IMR-90 (cell line): ENCODE results near the gene RAB40A. TPM values are rescaled to one million over a fixed set of nuclear protein-coding genes. Genes with fewer than 3 reads are reported as not detected.

ENCODE experiments used
- ATAC-seq: fragments of 200-7000 bp; cut with Tn5 transposase; 2 replicates; pipeline ENCODE4 v1.9.1; 2020; ENCODE audit warnings: low read depth, mild to moderate bottlenecking, moderate library complexity
- BruUV-seq: library from RNA; stranded (reverse); fragments of 400-500 nt; replicated peaks from 2 replicates; lab custom pipeline; 2021; lab: Mats Ljungman, UMichigan
- CTCF ChIA-PET: fragments of 300-600 bp; formaldehyde crosslinking; extraction: SDS; loops from one replicate; lab custom pipeline; 2021; ENCODE audit warnings: antibody characterized with exemption; lab: Yijun Ruan, JAX
- POLR2A ChIA-PET: fragments of 300-600 bp; sonication (Branson Sonifier 250); formaldehyde crosslinking; loops from one replicate; lab custom pipeline; 2022; ENCODE audit warnings: antibody characterized with exemption; ENCODE audit not compliant: unreplicated experiment; lab: Charles Lee
- DNase-seq: peaks from one replicate; pipeline ENCODE4 v3.0.0; 2013
- H2AFZ ChIP-seq: replicated peaks from 2 replicates; pipeline ENCODE3; 2013; ENCODE audit warnings: low read length, mild to moderate bottlenecking; ENCODE audit not compliant: poor library complexity
- H2AK5ac ChIP-seq: 2 replicates; pipeline ENCODE4 v1.6.1; 2013; ENCODE audit warnings: low read depth, low read length, inconsistent platforms
- H2AK9ac ChIP-seq: replicated peaks from 2 replicates; pipeline ENCODE3; 2013; ENCODE audit warnings: mild to moderate bottlenecking, low read depth, low read length, moderate library complexity; ENCODE audit not compliant: poor library complexity
- H2BK120ac ChIP-seq: 2 replicates; pipeline ENCODE4 v1.6.1; 2013; ENCODE audit warnings: low read depth, low read length, inconsistent platforms
- H2BK15ac ChIP-seq: 3 replicates; pipeline ENCODE4 v1.6.1; 2013; ENCODE audit warnings: low read depth, low read length, inconsistent platforms
- H2BK20ac ChIP-seq: 2 replicates; pipeline ENCODE4 v1.6.1; 2013; ENCODE audit warnings: low read depth, mild to moderate bottlenecking, inconsistent platforms, low read length, moderate library complexity
- H2BK5ac ChIP-seq: 2 replicates; pipeline ENCODE4 v1.6.1; 2013; ENCODE audit warnings: mild to moderate bottlenecking, low read depth, low read length, inconsistent platforms; ENCODE audit not compliant: poor library complexity, severe bottlenecking
- H3K14ac ChIP-seq: replicated peaks from 2 replicates; pipeline ENCODE4 v1.6.1; 2013; ENCODE audit warnings: low read depth, low read length, inconsistent platforms
- H3K18ac ChIP-seq: 2 replicates; pipeline ENCODE4 v1.6.1; 2013; ENCODE audit warnings: low read depth, low read length, control low read depth
- H3K23ac ChIP-seq: 2 replicates; pipeline ENCODE4 v1.6.1; 2013; ENCODE audit warnings: low read depth, low read length, inconsistent platforms
- H3K27ac ChIP-seq: 2 replicates; pipeline ENCODE4 v1.5.1; 2013; ENCODE audit warnings: mild to moderate bottlenecking, control low read depth, low read length; ENCODE audit not compliant: insufficient read depth
- H3K27me3 ChIP-seq: 2 replicates; pipeline ENCODE4 v1.6.1; 2013; ENCODE audit warnings: low read length; ENCODE audit not compliant: control insufficient read depth, insufficient read depth
- H3K36me3 ChIP-seq: 2 replicates; pipeline ENCODE4 v1.6.1; 2013; ENCODE audit warnings: low read length, mixed read lengths; ENCODE audit not compliant: control insufficient read depth, insufficient read depth
- H3K4ac ChIP-seq: 2 replicates; pipeline ENCODE4 v1.6.1; 2013; ENCODE audit warnings: low read depth, low read length, inconsistent platforms
- H3K4me1 ChIP-seq: 2 replicates; pipeline ENCODE4 v1.6.1; 2013; ENCODE audit warnings: low read length, mixed read lengths; ENCODE audit not compliant: control insufficient read depth, insufficient read depth
- H3K4me2 ChIP-seq: 2 replicates; pipeline ENCODE4 v1.6.1; 2013; ENCODE audit warnings: low read depth, mild to moderate bottlenecking, control low read depth, low read length, moderate library complexity
- H3K4me3 ChIP-seq: 2 replicates; pipeline ENCODE4 v1.5.1; 2013; ENCODE audit warnings: low read depth, mild to moderate bottlenecking, control low read depth, low read length, moderate library complexity; ENCODE audit not compliant: insufficient read depth
- H3K56ac ChIP-seq: 2 replicates; pipeline ENCODE4 v1.6.1; 2013; ENCODE audit warnings: low read length, inconsistent platforms; ENCODE audit not compliant: insufficient read depth; ENCODE audit errors: extremely low read depth
- H3K79me1 ChIP-seq, 2 experiments: 2 replicates each; pipeline ENCODE4 v1.6.1; 2013; ENCODE audit warnings: low read length in 2 of 2, inconsistent platforms in 1 of 2, low read depth in 1 of 2
- H3K9ac ChIP-seq: 2 replicates; pipeline ENCODE4 v1.6.1; 2013; ENCODE audit warnings: low read depth, low read length, control low read depth
- H3K9me1 ChIP-seq: 2 replicates; pipeline ENCODE4 v1.6.1; 2013; ENCODE audit warnings: low read length, inconsistent platforms; ENCODE audit not compliant: insufficient read depth
- H3K9me3 ChIP-seq: 2 replicates; pipeline ENCODE4 v1.6.1; 2013; ENCODE audit warnings: low read length; ENCODE audit not compliant: control insufficient read depth, insufficient read depth
- H4K20me1 ChIP-seq: 2 replicates; pipeline ENCODE4 v1.6.1; 2013; ENCODE audit warnings: low read length, inconsistent platforms; ENCODE audit not compliant: insufficient read depth
- H4K5ac ChIP-seq: 2 replicates; pipeline ENCODE4 v1.6.1; 2013; ENCODE audit warnings: mild to moderate bottlenecking, low read depth, low read length, control low read depth
- H4K8ac ChIP-seq, 2 experiments: 2 replicates each; pipeline ENCODE4 v1.6.1; 2013; ENCODE audit warnings: low read depth in 2 of 2, low read length in 2 of 2, control low read depth in 1 of 2, inconsistent platforms in 1 of 2
- H4K91ac ChIP-seq: 2 replicates; pipeline ENCODE4 v1.6.1; 2013; ENCODE audit warnings: low read depth, low read length, inconsistent platforms; ENCODE audit not compliant: insufficient read depth
- BHLHE40 ChIP-seq: fragments of 150-350 bp; IDR thresholded peaks from 2 replicates; pipeline ENCODE4 v1.6.1; 2016; ENCODE audit warnings: mild to moderate bottlenecking, low read depth, low read length
- CEBPB ChIP-seq: IDR thresholded peaks from 2 replicates; pipeline ENCODE4 v1.6.1; 2012; ENCODE audit warnings: low read depth, low read length, improper control_type of control experiment
- FOS ChIP-seq: fragments of 150-350 bp; IDR thresholded peaks from 2 replicates; pipeline ENCODE4 v1.6.1; 2016; ENCODE audit warnings: low read depth, low read length
- MXI1 ChIP-seq: IDR thresholded peaks from 2 replicates; pipeline ENCODE4 v1.6.1; 2012; ENCODE audit warnings: low read depth, mild to moderate bottlenecking, low read length, moderate library complexity, borderline replicate concordance
- NFE2L2 ChIP-seq: fragments of 150-350 bp; IDR thresholded peaks from 2 replicates; pipeline ENCODE4 v1.6.1; 2016; ENCODE audit warnings: low read depth, mild to moderate bottlenecking, low read length
- POLR2A ChIP-seq: IDR thresholded peaks from 2 replicates; pipeline ENCODE4 v1.6.1; 2012; ENCODE audit warnings: mild to moderate bottlenecking, low read depth, low read length
- SMC3 ChIP-seq: fragments of 150-350 bp; IDR thresholded peaks from 2 replicates; pipeline ENCODE4 v1.6.1; 2016; ENCODE audit warnings: low read depth, mild to moderate bottlenecking, antibody characterized with exemption, low read length, moderate library complexity
- WGBS, 2 experiments: methylation state at CpG; one replicate each; pipeline versions ENCODE4 v1.1.5 to v1.1.7; 2013; ENCODE audit warnings: missing lambda C conversion rate in 2 of 2; ENCODE audit not compliant: insufficient read length in 1 of 2; ENCODE audit errors: extremely low coverage in 2 of 2; 5-methylcytosine and 5-hydroxymethylcytosine counted together
- dilution Hi-C: fragments of 300-500 bp; cut with HindIII; formaldehyde crosslinking; loops from one replicate; pipeline ENCODE4 v1.14.3; 2018; ENCODE audit warnings: low sequenced_read_pairs; ENCODE audit not compliant: unreplicated experiment
- in situ Hi-C: fragments of 300-500 bp; cut with MboI; formaldehyde crosslinking; loops from 3 replicates; pipeline ENCODE4 v1.14.3; 2019; ENCODE audit warnings: low sequenced_read_pairs, inconsistent platforms, mixed read lengths
- intact Hi-C: fragments of 100-400 bp; cut with micrococcal nuclease; formaldehyde crosslinking; loops from 2 replicates; pipeline ENCODE4 v1.10.0; 2022
- polyA plus RNA-seq, 3 experiments: library from polyadenylated mRNA; depleted of rRNA; stranded (reverse); fragments of >200 nt; gene quantifications; 2 replicates each; pipeline ENCODE4 v1.2.3, GENCODE V29; 2012; ENCODE audit warnings: low replicate concordance in 1 of 3
- total RNA-seq: library from RNA; depleted of rRNA; stranded (reverse); fragments of >200 nt; gene quantifications from 2 replicates; pipeline ENCODE4 v1.2.3, GENCODE V29; 2012; rRNA removed

The RAB40A gene
- total and polyA plus RNA-seq, 2 of the 4 experiments (the other 2 are of a cell fraction) = under 0.01 to 0.26 TPM

- no peak overlapping the region for H4K91ac ChIP-seq
- intact Hi-C loops = no loop called here
- H4K20me1 ChIP-seq = no peaks in the 10 kb centered on the region
- no peak overlapping the region for H2BK15ac ChIP-seq
- no peak overlapping the region for H2AK9ac ChIP-seq
- no peaks in the 10 kb centered on the region for H3K36me3 ChIP-seq
- BruUV-seq = no TSS peak
- no peaks in the 10 kb centered on the region for H3K27me3 ChIP-seq
- no peak overlapping the region for H2BK120ac ChIP-seq
- H2AK5ac ChIP-seq = no peak overlapping the region
- CTCF ChIA-PET = no interaction called here
- dilution Hi-C loops = no loop called here
- DNase-seq (peak; percentile 97), ATAC-seq (peak; percentile 93)
- no CpG with 5 or more reads among the region's 2 CpGs for WGBS, 2 experiments
- H3K4me3 ChIP-seq = no peak overlapping the region
- no peaks in the 10 kb centered on the region for H3K79me1 ChIP-seq
- no peak overlapping the region for H3K23ac ChIP-seq
- no peak overlapping the region for H2BK5ac ChIP-seq
- no peaks in the 10 kb centered on the region for H3K9me3 ChIP-seq
- H3K4me2 ChIP-seq = no peak overlapping the region
- no peak overlapping the region for H3K14ac ChIP-seq
- H3K9me1 ChIP-seq = no peaks in the 10 kb centered on the region
- TF ChIP-seq CEBPB = peak; percentile 64
- TF ChIP-seq NFE2L2 = peak; percentile 56
- TF ChIP-seq BHLHE40 = peak; percentile 68
- peak; percentile 41; the same call in 1 of the 2 replicates for TF ChIP-seq FOS
- 0 out of 2 replicates have a peak, but pooled peaks have one; percentile 14 for TF ChIP-seq MXI1
- no peak for TF ChIP-seq POLR2A
- TF ChIP-seq SMC3 = no peak
- no peak overlapping the region for H3K9ac ChIP-seq
- H2AFZ ChIP-seq = no peak overlapping the region
- no peaks in the 10 kb centered on the region for H3K4me1 ChIP-seq
- H3K4ac ChIP-seq = no peak overlapping the region
- in situ Hi-C loops = no loop called here
- no peak overlapping the region for H3K27ac ChIP-seq
- POLR2A ChIA-PET = no interaction called here
- no peak overlapping the region for H4K8ac ChIP-seq
- H4K5ac ChIP-seq = no peak overlapping the region
- no peak overlapping the region for H2BK20ac ChIP-seq
- no peak overlapping the region for H3K56ac ChIP-seq
- H3K18ac ChIP-seq = no peak overlapping the region
Measured at GRCh38 chrX:103453655-103454054, 65.6 kb downstream of the RAB40A start.

Other genes starting within 250 kb of the RAB40A start
- not detected in 2 replicates for gene TCEAL5, start 242.7 kb downstream of the RAB40A start, total RNA-seq
- gene TCEAL5, start 242.7 kb downstream of the RAB40A start, polyA plus RNA-seq (2012; rRNA removed) = not detected in 2 replicates
- 0.28 TPM in 1 of 2 replicates, not detected in the other for gene BEX2, start 208.5 kb downstream of the RAB40A start, total RNA-seq
- 0.13 and 0.19 TPM in 2 replicates for gene BEX2, start 208.5 kb downstream of the RAB40A start, polyA plus RNA-seq (2012; rRNA removed)
- gene TCEAL7, start 189.2 kb downstream of the RAB40A start, total RNA-seq = 6.5 and 16.1 TPM in 2 replicates
- 12.1 and 15.4 TPM in 2 replicates for gene TCEAL7, start 189.2 kb downstream of the RAB40A start, polyA plus RNA-seq (2012; rRNA removed)
- gene TCEAL9, start 163.0 kb downstream of the RAB40A start, total RNA-seq = 20.3 and 94.4 TPM in 2 replicates
- 88.8 and 111 TPM in 2 replicates for gene TCEAL9, start 163.0 kb downstream of the RAB40A start, polyA plus RNA-seq (2012; rRNA removed)
- 114 and 332 TPM in 2 replicates for gene BEX3, start 143.0 kb downstream of the RAB40A start, total RNA-seq
- 408 and 409 TPM in 2 replicates for gene BEX3, start 143.0 kb downstream of the RAB40A start, polyA plus RNA-seq (2012; rRNA removed)
- gene TCEAL4, start 66.0 kb upstream of the RAB40A start, total RNA-seq = 11.1 and 16.7 TPM in 2 replicates
- gene TCEAL4, start 66.0 kb upstream of the RAB40A start, polyA plus RNA-seq (2012; rRNA removed) = 27.3 and 31.9 TPM in 2 replicates
- 3.2 and 13.1 TPM in 2 replicates for gene TCEAL3, start 88.5 kb upstream of the RAB40A start, total RNA-seq
- 21.9 and 24.2 TPM in 2 replicates for gene TCEAL3, start 88.5 kb upstream of the RAB40A start, polyA plus RNA-seq (2012; rRNA removed)
- gene TCEAL1, start 109.5 kb upstream of the RAB40A start, total RNA-seq = 9.1 and 15.0 TPM in 2 replicates
- gene TCEAL1, start 109.5 kb upstream of the RAB40A start, polyA plus RNA-seq (2012; rRNA removed) = 18.8 and 21.8 TPM in 2 replicates
- 1,218 and 1,398 TPM in 2 replicates for gene MORF4L2, start 167.2 kb upstream of the RAB40A start, total RNA-seq
- 501 and 795 TPM in 2 replicates for gene MORF4L2, start 167.2 kb upstream of the RAB40A start, polyA plus RNA-seq (2012; rRNA removed)
- not detected in 2 replicates for gene TMEM31, start 191.4 kb upstream of the RAB40A start, total RNA-seq
- gene TMEM31, start 191.4 kb upstream of the RAB40A start, polyA plus RNA-seq (2012; rRNA removed) = 0.17 TPM in 1 of 2 replicates, not detected in the other